Muscle of back (tissue), 11 donors: ENCODE measurements around the gene DNAJC10. TPM values are rescaled to one million over a fixed set of nuclear protein-coding genes. Genes with fewer than 3 reads are reported as not detected.
"Not testable (repeated sequence)": the region's sequence is repeated elsewhere in the genome, so short reads cannot be mapped to it uniquely, and the experiment has no call there.

Experiments
- DNase-seq, 3 donors: peaks; one replicate each; pipeline versions ENCODE4 v3.0.0 to v3.0.0-alpha.2; 2013
- polyA plus RNA-seq, 10 donors: library from polyadenylated mRNA; unstranded; fragments of 120-200 nt; gene quantifications; one replicate each; pipeline ENCODE4 v1.2.1, GENCODE V29; 2013; ENCODE audit not compliant: insufficient read length in 10 of 10

DNAJC10 gene
- polyA plus RNA-seq, 10 donors = 61.9 to 78.9 (median 69.5) TPM

GRCh38 chr2:182719116-182719515 lies 3.1 kb downstream of the DNAJC10 start:
- DNase-seq = not testable (repeated sequence)

DNA sequence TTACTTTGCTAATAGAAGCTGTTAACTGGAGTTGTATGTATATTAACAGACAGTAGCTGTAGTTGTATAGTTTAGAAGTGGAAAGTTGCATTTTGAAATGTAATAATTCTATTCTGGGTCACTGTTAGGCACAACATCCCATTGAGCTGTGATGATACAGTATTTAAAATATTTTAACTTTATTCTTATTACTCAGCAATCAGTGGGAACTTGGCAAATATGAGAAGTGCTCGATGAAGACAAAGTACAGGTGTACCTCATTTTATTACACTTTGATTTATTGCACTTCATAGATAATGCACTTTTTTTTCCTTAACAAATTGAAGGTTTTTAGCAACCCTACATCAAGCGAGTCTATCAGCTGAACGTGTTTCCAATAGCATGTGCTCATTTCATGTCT lies 8.6 kb downstream of the DNAJC10 start:
- no peak for DNase-seq

DNA sequence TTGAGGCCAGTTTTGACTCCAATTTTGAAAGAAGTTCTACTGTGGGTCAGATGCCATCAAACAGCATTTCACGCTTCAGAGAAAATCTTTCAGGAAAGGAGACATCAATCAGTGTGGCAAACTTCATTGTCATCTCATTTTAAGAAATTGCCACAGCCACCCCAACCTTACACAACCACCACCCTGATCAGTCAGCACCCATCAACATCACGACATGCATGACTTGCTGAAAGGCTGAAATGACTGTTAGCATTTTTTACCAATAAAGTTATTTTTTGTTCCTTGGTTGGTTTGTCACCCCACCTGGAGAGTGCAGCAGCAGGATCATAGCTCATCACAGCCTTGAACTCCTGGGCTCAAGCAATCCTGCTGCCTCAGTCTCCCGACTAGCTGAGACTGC lies 10.4 kb downstream of the DNAJC10 start:
- no peak for DNase-seq

DNA sequence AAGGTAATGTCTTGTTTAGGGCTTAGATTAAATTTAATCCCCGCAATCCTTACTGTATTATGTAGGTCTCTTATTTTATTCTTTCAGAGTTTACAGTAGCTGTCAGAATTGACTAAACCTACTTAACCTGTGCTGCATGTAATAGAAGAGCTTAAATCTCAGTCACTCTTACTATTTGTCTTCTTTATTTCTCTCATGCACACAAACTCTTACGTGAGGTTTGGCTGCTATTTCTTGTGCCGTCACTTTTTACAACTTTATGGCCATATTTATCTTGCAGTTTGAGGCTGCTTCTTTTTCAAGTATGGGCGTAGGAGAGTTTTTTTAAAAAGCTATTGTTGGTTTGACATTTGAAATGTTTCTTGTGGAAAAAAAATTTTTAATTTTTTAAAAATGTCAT lies 12.0 kb downstream of the DNAJC10 start:
- no peak for DNase-seq

DNA sequence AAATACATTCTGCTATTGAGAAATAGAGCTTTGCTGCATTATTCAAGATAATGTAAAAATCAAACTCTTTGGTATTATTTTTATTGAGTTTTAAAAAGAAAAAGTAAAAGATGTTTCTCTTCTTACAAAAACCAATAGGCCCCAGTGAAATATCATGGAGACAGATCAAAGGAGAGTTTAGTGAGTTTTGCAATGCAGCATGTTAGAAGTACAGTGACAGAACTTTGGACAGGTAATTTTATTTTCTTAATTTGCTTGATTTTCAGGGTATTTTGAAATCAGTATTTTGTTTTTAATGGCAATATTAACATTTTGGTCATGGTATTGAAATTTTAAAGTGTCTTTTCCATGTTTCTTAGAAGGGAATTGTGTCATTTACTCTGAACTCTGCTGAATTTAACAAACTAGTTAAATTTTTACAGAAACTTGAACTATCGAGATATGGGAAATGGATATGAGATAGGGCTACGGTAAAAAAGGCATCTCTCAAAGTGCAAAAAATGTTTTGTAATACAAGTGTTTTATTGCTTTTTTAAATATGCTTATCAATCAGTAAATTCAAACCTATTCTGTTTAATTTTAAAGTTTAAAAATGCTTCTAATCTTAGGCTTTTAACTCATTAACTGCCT lies 13.8 kb downstream of the DNAJC10 start:
- no peak for DNase-seq

GRCh38 chr2:182730486-182730885 lies 14.4 kb downstream of the DNAJC10 start:
- DNase-seq = no peak

DNA sequence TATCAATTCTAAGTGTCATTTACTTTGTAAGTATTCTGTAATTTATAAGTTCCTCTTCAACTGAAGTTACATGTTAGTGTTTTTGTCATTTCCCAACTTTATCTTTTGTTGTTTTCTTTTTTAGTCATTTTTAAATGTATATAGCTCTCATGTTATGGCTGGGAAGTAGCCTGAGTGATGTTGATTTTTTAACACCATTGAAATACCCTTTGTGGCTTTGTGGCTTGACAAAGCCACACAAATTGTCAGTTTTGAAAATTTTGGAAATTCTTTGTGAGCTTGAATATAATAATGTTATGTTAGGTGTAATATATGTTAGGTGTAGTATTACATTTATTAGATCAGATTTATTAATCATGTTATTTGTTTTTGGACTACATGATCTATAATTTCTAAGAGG lies 16.7 kb downstream of the DNAJC10 start:
- no peak for DNase-seq

DNA sequence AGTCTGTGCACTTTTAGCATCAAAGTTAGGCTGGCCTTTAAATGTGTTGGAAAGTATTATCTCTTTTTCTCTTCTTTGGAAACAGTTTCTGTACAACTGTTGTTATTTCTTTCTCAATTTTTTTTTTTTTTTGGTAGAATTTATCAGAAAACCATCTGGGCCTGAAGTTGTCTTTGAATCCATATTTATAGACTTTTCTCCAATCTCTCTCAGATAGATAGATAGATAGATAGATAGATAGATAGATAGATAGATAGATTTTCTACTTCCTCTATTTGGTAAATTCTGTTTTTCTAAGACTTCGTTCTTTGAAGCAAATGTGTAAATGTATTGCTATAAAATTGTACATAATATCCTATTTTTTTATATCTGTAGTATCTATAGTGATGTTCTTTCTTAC lies 17.5 kb downstream of the DNAJC10 start:
- no peak for DNase-seq

GRCh38 chr2:182736856-182737255 lies 20.8 kb downstream of the DNAJC10 start:
- not testable (repeated sequence) for DNase-seq

GRCh38 chr2:182740701-182741100 lies 24.6 kb downstream of the DNAJC10 start:
- DNase-seq = no peak

- no peak for DNase-seq
Observed at GRCh38 chr2:182741620-182742019, 25.6 kb downstream of the DNAJC10 start.

GRCh38 chr2:182744490-182744889 lies 28.4 kb downstream of the DNAJC10 start:
- DNase-seq = no peak

DNA sequence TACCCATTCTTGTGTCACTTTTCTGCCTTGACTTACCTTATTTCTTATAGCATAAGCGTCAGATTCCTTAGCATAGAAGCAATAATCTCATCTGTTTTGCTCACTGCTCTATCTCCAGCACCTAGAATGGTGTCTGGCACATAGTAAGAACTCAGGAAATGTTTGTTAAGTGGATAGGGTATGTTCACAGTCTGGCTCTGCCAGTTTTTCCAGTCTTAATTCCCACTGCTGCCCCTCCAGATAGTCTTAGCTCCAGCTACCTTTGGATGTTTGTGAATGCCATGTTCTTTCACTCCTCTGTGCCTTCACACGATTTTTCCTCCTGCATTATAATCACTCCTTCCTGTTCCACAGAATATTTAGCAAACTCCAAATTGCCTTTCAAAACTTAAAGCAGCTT lies 29.0 kb downstream of the DNAJC10 start:
- DNase-seq = no peak

DNA sequence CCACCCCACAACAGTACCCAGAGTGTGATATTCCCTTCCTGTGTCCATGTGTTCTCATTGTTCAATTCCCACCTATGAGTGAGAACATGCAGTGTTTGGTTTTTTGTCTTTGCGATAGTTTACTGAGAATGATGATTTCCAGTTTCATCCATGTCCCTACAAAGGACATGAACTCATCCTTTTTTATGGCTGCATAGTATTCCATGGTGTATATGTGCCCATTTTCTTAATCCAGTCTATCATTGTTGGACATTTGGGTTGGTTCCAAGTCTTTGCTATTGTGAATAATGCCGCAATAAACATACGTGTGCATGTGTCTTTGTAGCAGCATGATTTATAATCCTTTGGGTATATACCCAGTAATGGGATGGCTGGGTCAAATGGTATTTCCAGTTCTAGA lies 29.8 kb downstream of the DNAJC10 start:
- not testable (repeated sequence) for DNase-seq

GRCh38 chr2:182754231-182754630 lies 38.2 kb downstream of the DNAJC10 start:
- DNase-seq = no peak

DNA sequence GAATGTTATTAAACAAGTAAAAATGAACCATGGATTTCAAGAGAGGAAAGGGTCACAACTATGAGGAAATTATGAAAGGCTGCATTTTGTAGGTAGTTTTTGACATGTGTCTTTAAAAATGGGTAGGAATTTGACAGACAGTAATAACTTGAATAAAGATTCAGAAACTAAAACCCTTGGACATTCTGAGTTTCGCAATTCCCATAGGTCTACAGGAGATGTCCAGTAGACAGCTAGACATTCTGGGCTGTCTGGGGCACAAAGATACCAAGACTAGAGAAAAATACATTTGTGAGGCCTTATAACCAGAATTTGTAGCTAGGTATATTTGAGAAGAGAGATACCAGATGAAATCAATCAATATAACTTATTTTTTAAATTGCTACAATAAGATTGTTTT lies 42.3 kb downstream of the DNAJC10 start:
- DNase-seq = no peak

DNA sequence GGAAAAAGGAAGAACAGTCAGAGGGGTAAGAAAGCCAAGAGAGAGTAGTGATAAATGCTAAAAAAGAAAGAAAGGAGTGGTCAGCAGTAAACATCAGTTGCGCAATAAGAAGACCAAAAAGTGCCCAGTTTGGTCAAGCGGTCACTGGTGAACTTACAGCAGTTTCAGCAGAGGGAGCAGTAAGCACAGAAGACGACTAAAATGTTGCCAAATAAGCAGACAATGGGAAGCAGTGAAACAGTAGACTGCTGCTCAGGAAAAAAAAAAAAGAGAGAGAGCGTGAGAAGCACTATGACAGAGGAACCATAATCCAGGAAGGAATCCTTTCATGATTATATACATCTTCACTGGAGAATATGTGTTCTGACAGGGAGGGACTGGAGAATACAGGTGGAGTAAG lies 45.8 kb downstream of the DNAJC10 start:
- DNase-seq = peak in 1 of 3 donors; percentile 8

GRCh38 chr2:182763311-182763912 lies 47.4 kb downstream of the DNAJC10 start:
- DNase-seq = peak; percentile 7 to 16 (median 8)

- no peak for DNase-seq
Observed at GRCh38 chr2:182766626-182767025, 50.6 kb downstream of the DNAJC10 start.

GRCh38 chr2:182767578-182767977 lies 51.5 kb downstream of the DNAJC10 start:
- peak in 1 of 3 donors; percentile 17 for DNase-seq

DNA sequence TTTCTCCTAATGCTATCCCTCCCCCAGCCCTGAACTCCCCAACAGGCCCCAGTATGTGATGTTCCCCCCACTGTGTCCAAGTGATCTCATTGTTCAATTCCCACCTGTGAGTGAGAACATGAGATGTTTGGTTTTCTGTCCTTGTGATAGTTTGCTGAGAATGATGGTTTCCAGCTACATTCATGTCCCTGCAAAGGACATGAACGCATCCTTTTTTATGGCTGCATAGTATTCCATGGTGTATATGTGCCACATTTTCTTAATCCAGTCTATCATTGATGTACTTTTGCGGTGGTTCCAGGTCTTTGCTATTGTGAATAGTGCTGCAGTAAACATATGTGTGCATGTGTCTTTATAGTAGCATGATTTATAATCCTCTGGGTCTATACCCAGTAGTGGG lies 52.9 kb downstream of the DNAJC10 start:
- not testable (repeated sequence) for DNase-seq

GRCh38 chr2:182779323-182779722 lies 63.3 kb downstream of the DNAJC10 start:
- DNase-seq = no peak

DNA sequence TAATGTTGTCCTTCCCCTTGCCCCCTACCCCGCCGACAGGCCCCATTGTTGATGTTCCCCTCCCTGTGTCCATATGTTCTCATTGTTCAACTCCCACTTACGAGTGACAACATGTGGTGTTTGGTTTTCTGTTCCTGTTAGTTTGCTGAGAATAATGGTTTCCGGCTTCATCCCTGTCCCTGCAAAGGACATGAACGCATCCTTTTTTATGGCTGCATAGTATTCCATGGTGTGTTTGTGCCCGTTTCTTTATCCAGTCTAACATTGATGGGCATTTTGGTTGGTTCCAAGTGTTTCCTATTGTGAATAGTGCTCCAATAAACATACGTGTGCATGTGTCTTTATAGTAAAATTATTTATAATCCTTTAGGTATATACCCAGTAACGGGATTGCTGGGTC lies 65.0 kb downstream of the DNAJC10 start:
- not testable (repeated sequence) for DNase-seq

- not testable (repeated sequence) for DNase-seq
Observed at GRCh38 chr2:182782686-182783085, 66.6 kb downstream of the DNAJC10 start.
